ENCODE measurements around the gene EARS2.
A peak's percentile ranks its signal among the peaks of the same experiment; 100 is the strongest.
"Not testable (repeated sequence)": the region's sequence is repeated elsewhere in the genome, so short reads cannot be mapped to it uniquely, and the experiment has no call there.

EARS2 gene

GRCh38 chr16:23556881-23557778 lies at the start of gene EARS2, which contains the start of gene UBFD1:
EARS2 (minus strand) TSS chr16:23557350; CDS start chr16:23557343, 7 bp downstream.
UBFD1 (plus strand) TSS chr16:23557727; CDS start chr16:23557743, 16 bp downstream.
- peak; percentile 99 for DNase-seq

GRCh38 chr16:23597003-23597756 lies 40.0 kb upstream of the EARS2 start:
- DNase-seq: peak; percentile 28

- DNase-seq: peak; percentile 94
These were observed 39.0 kb upstream of the EARS2 start, which contains the start of gene NDUFAB1 for GRCh38 chr16:23595951-23596720. NDUFAB1 (minus strand) TSS chr16:23596316; CDS start chr16:23596290, 26 bp downstream.

- DNase-seq: no peak
These were observed 38.2 kb upstream of the EARS2 start for GRCh38 chr16:23595246-23595950.

- DNase-seq: no peak
These were observed 37.0 kb upstream of the EARS2 start for GRCh38 chr16:23594186-23594585.

GRCh38 chr16:23590181-23590580 lies 33.0 kb upstream of the EARS2 start:
- no peak for DNase-seq

GRCh38 chr16:23587726-23588125 lies 30.6 kb upstream of the EARS2 start:
- DNase-seq: no peak

- DNase-seq: no peak
These were observed 27.3 kb upstream of the EARS2 start for GRCh38 chr16:23584186-23585076.

- DNase-seq: not testable (repeated sequence)
These were observed 26.1 kb upstream of the EARS2 start for GRCh38 chr16:23583271-23583670.

- DNase-seq: no peak
These were observed 24.6 kb upstream of the EARS2 start for GRCh38 chr16:23581764-23582163.

GRCh38 chr16:23580391-23580790 lies 23.2 kb upstream of the EARS2 start:
- DNase-seq: no peak

- DNase-seq: no peak
These were observed 22.2 kb upstream of the EARS2 start for GRCh38 chr16:23579371-23579770.

- DNase-seq: no peak
These were observed 21.1 kb upstream of the EARS2 start for GRCh38 chr16:23578101-23578830.

- DNase-seq: no peak
These were observed 20.3 kb upstream of the EARS2 start for GRCh38 chr16:23577493-23577892.

- no peak for DNase-seq
These were observed 18.7 kb upstream of the EARS2 start for GRCh38 chr16:23575834-23576233.

- no peak for DNase-seq
These were observed 16.7 kb upstream of the EARS2 start for GRCh38 chr16:23573817-23574216.

GRCh38 chr16:23572394-23572793 lies 15.2 kb upstream of the EARS2 start:
- no peak for DNase-seq

GRCh38 chr16:23571895-23572294 lies 14.7 kb upstream of the EARS2 start:
- DNase-seq: no peak

GRCh38 chr16:23570992-23571632 lies 14.0 kb upstream of the EARS2 start:
- no peak for DNase-seq

GRCh38 chr16:23567602-23568001 lies 10.5 kb upstream of the EARS2 start:
- no peak for DNase-seq

Measured in activated CD4-positive, alpha-beta T cell treated with anti-CD3 and anti-CD28 coated beads for 48 hours (primary cell).